Vagina (tissue), 2 donors: Measurements from ENCODE around the gene C7orf25.

Experiments
- CTCF ChIP-seq, 3 experiments: fragments of 450-650 bp in 2 of 3; fragments of 200-600 bp in 1 of 3; sonication (generic) in 1 of 3; IDR thresholded peaks; one replicate each; pipeline ENCODE4 v1.5.1; 2017 to 2019; ENCODE audit warnings: antibody characterized with exemption in 3 of 3, mild to moderate bottlenecking in 2 of 3, moderate library complexity in 2 of 3
- POLR2A ChIP-seq, 2 donors: fragments of 450-650 bp; IDR thresholded peaks; one replicate each; pipeline ENCODE4 v1.6.1; 2017; ENCODE audit warnings: antibody characterized with exemption in 2 of 2, mild to moderate bottlenecking in 2 of 2, moderate library complexity in 2 of 2
- POLR2AphosphoS5 ChIP-seq, 2 donors: sonication (generic); formaldehyde crosslinking; IDR thresholded peaks; one replicate each; pipeline ENCODE4 v1.9.0; 2017; ENCODE audit warnings: antibody characterized with exemption in 2 of 2, mild to moderate bottlenecking in 2 of 2, low read depth in 1 of 2; ENCODE audit not compliant: insufficient read depth in 1 of 2

- TF ChIP-seq POLR2AphosphoS5 (IDR thresholded peaks at IDR 0.05; ENCODE audit: insufficient read depth in 1 of 2, low read depth in 1 of 2): peak in 1 of 2 donors; percentile 71
- peak in 1 of 2 donors; percentile 36 for TF ChIP-seq POLR2A (IDR thresholded peaks at IDR 0.05)
- peak in 1 of 3 experiments; percentile 11 for TF ChIP-seq CTCF (IDR thresholded peaks at IDR 0.05)
Measured at GRCh38 chr7:42911454-42912447, at the start of gene C7orf25.
